Bronchial epithelial cell (primary cell): ENCODE measurements around the gene CATSPERE. TPM values are rescaled to one million over a fixed set of nuclear protein-coding genes. Genes with fewer than 3 reads are reported as not detected.

Experiments
- DNase-seq: peaks from one replicate; pipeline ENCODE4 v3.0.0-alpha.2; 2010; ENCODE audit warnings: low read depth
- FAIRE-seq: peaks from 2 replicates; lab custom pipeline; 2011; peaks lifted over from hg19 to GRCh38; lab: Jason Lieb, UNC
- H3K27me3 ChIP-seq: 2 replicates; pipeline ENCODE4 v1.5.1; 2011; ENCODE audit warnings: low read length; ENCODE audit not compliant: control insufficient read depth, insufficient read depth
- H3K36me3 ChIP-seq: 2 replicates; pipeline ENCODE4 v1.5.1; 2011; ENCODE audit warnings: low read length; ENCODE audit not compliant: control insufficient read depth, insufficient read depth
- H3K4me3 ChIP-seq: 2 replicates; pipeline ENCODE4 v1.5.1; 2011; ENCODE audit warnings: mild to moderate bottlenecking, low read depth, low read length, control low read depth
- total RNA-seq: library from RNA; depleted of rRNA; stranded (reverse); fragments of >200 nt; gene quantifications from 2 replicates; pipeline ENCODE4 v1.2.1, GENCODE V29; 2014
- TF ChIP-seq, protein P1 (sequence below): IDR thresholded peaks from 2 replicates; pipeline ENCODE4 v1.5.1; 2011; ENCODE audit warnings: mild to moderate bottlenecking, moderate library complexity, low read length, control low read depth, inconsistent platforms; ENCODE audit not compliant: insufficient read depth, severe bottlenecking

Gene CATSPERE
- total RNA-seq, 1 donor from 2014 or later: under 0.01 TPM

GRCh38 chr1:244640917-244641316 lies 179.8 kb downstream of the CATSPERE start:
- DNase-seq (no peak), FAIRE-seq (no peak)
- no peaks in the 10 kb centered on the region for H3K27me3 ChIP-seq
- no peaks in the 10 kb centered on the region for H3K36me3 ChIP-seq
- TF ChIP-seq, protein P1, sequence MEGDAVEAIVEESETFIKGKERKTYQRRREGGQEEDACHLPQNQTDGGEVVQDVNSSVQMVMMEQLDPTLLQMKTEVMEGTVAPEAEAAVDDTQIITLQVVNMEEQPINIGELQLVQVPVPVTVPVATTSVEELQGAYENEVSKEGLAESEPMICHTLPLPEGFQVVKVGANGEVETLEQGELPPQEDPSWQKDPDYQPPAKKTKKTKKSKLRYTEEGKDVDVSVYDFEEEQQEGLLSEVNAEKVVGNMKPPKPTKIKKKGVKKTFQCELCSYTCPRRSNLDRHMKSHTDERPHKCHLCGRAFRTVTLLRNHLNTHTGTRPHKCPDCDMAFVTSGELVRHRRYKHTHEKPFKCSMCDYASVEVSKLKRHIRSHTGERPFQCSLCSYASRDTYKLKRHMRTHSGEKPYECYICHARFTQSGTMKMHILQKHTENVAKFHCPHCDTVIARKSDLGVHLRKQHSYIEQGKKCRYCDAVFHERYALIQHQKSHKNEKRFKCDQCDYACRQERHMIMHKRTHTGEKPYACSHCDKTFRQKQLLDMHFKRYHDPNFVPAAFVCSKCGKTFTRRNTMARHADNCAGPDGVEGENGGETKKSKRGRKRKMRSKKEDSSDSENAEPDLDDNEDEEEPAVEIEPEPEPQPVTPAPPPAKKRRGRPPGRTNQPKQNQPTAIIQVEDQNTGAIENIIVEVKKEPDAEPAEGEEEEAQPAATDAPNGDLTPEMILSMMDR: no peak
- no peak overlapping the region for H3K4me3 ChIP-seq

GRCh38 chr1:244642526-244642925 lies 181.5 kb downstream of the CATSPERE start:
- no peak for DNase-seq
- H3K4me3 ChIP-seq: no peak overlapping the region
- no peak for FAIRE-seq
- no peaks in the 10 kb centered on the region for H3K36me3 ChIP-seq
- TF ChIP-seq, protein P1: no peak
- no peaks in the 10 kb centered on the region for H3K27me3 ChIP-seq

GRCh38 chr1:244642988-244643387 lies 181.9 kb downstream of the CATSPERE start:
- FAIRE-seq: no peak
- H3K27me3 ChIP-seq: no peaks in the 10 kb centered on the region
- H3K36me3 ChIP-seq: no peaks in the 10 kb centered on the region
- TF ChIP-seq, protein P1: no peak
- no peak overlapping the region for H3K4me3 ChIP-seq
- no peak for DNase-seq

DNA sequence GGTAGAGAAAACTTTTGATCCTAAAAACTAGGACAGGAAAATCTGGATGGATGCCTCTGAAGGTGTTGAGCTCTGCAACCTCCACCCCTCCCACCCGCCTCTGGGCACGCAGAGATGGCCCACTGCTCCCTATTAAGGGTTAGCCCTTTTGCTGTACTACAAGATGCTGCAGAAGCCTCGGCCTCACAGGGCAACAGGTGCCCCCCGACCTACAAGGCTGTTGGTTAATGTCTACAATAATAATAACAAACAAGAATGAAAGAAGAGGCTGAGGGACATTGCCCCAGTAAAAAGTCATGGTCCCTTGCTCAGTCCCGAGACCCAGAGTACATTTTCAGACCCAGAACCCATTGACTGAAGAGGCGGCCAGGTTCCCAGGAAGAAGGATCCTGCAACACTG lies 184.3 kb downstream of the CATSPERE start:
- TF ChIP-seq, protein P1: no peak
- DNase-seq (no peak), FAIRE-seq (no peak)
- Histone ChIP-seq H3K36me3 (no peaks in the 10 kb centered on the region), H3K27me3 (no peaks in the 10 kb centered on the region), H3K4me3 (no peak overlapping the region)

- no peak overlapping the region for H3K4me3 ChIP-seq
- no peaks in the 10 kb centered on the region for H3K27me3 ChIP-seq
- no peak for FAIRE-seq
Measured at GRCh38 chr1:244645890-244646289, 184.8 kb downstream of the CATSPERE start.

More at GRCh38 chr1:244645890-244646289, 184.8 kb downstream of the CATSPERE start:
- TF ChIP-seq, protein P1: no peak
- no peaks in the 10 kb centered on the region for H3K36me3 ChIP-seq
- DNase-seq: no peak
